Fibroblast of lung (primary cell): ENCODE measurements around the gene RDH5. TPM values are rescaled to one million over a fixed set of nuclear protein-coding genes. Genes with fewer than 3 reads are reported as not detected.
A peak's percentile ranks its signal among the peaks of the same experiment; 100 is the strongest.

Source experiments
- DNase-seq, 2 donors: peaks; one replicate each; pipeline versions ENCODE4 v3.0.0 to v3.0.0-alpha.2; 2010; ENCODE audit warnings: low read depth in 2 of 2
- H2AFZ ChIP-seq: 2 replicates; pipeline ENCODE4 v1.5.1; 2012; ENCODE audit warnings: low read length, control low read depth, inconsistent platforms
- H3K27ac ChIP-seq: 2 replicates; pipeline ENCODE4 v1.5.1; 2011; ENCODE audit warnings: low read length, control low read depth; ENCODE audit not compliant: insufficient read depth
- H3K27me3 ChIP-seq: 2 replicates; pipeline ENCODE4 v1.5.1; 2011; ENCODE audit warnings: mild to moderate bottlenecking, low read length; ENCODE audit not compliant: control insufficient read depth, insufficient read depth
- H3K36me3 ChIP-seq: 2 replicates; pipeline ENCODE4 v1.5.1; 2011; ENCODE audit warnings: low read length; ENCODE audit not compliant: control insufficient read depth, insufficient read depth
- H3K4me1 ChIP-seq: 2 replicates; pipeline ENCODE4 v1.5.1; 2011; ENCODE audit warnings: low read length; ENCODE audit not compliant: control insufficient read depth, insufficient read depth; ENCODE audit errors: extremely low read depth
- H3K4me2 ChIP-seq: 2 replicates; pipeline ENCODE4 v1.5.1; 2011; ENCODE audit warnings: low read length, control low read depth; ENCODE audit not compliant: insufficient read depth; ENCODE audit errors: extremely low read depth
- H3K4me3 ChIP-seq, 4 experiments: fragments of 200-600 bp in 1 of 4; sonication (generic) in 1 of 4; replicated peaks in 1 of 4; 2 replicates each; pipeline ENCODE4 v1.5.1; 2011 to 2016; ENCODE audit warnings: low read length in 4 of 4, low read depth in 3 of 4, mild to moderate bottlenecking in 3 of 4, control low read depth in 2 of 4, inconsistent platforms in 1 of 4, mixed read lengths in 1 of 4; ENCODE audit not compliant: insufficient read depth in 1 of 4; ENCODE audit errors: control extremely low read depth in 1 of 4
- H3K79me2 ChIP-seq: 2 replicates; pipeline ENCODE4 v1.5.1; 2012; ENCODE audit warnings: mild to moderate bottlenecking, low read length, inconsistent platforms; ENCODE audit not compliant: control insufficient read depth, insufficient read depth
- H3K9ac ChIP-seq: 2 replicates; pipeline ENCODE4 v1.5.1; 2011; ENCODE audit warnings: mild to moderate bottlenecking, low read length, control low read depth; ENCODE audit not compliant: insufficient read depth
- H3K9me3 ChIP-seq: 2 replicates; pipeline ENCODE4 v1.5.1; 2012; ENCODE audit warnings: low read depth, low read length; ENCODE audit not compliant: control insufficient read depth, insufficient read depth
- H4K20me1 ChIP-seq: 2 replicates; pipeline ENCODE4 v1.5.1; 2011; ENCODE audit warnings: low read length; ENCODE audit not compliant: control insufficient read depth, insufficient read depth; ENCODE audit errors: extremely low read depth
- EZH2 ChIP-seq: IDR thresholded peaks from 2 replicates; pipeline ENCODE4 v1.5.1; 2012; ENCODE audit warnings: low read length, control low read depth, mild to moderate bottlenecking; ENCODE audit errors: missing control alignments
- polyA plus RNA-seq, 2 donors: library from polyadenylated mRNA; depleted of rRNA in 1 of 2; stranded (reverse) in 1 of 2; unstranded in 1 of 2; fragments of >200 nt; gene quantifications; 2 replicates each; pipeline ENCODE4 v1.2.1, GENCODE V29; 2011 to 2012; ENCODE audit warnings: missing spikeins in 1 of 2
- total RNA-seq: library from RNA; depleted of rRNA; stranded (reverse); fragments of >200 nt; gene quantifications from 2 replicates; pipeline ENCODE4 v1.2.1, GENCODE V29; 2014
- TF ChIP-seq, protein P1 (sequence below), 2 donors: IDR thresholded peaks in 1 of 2; conservative IDR thresholded peaks in 1 of 2; 1 replicate in 1 of 2; 2 replicates in 1 of 2; pipeline ENCODE4 v1.5.1; 2011 to 2012; ENCODE audit warnings: low read length in 2 of 2, control low read depth in 1 of 2, inconsistent platforms in 1 of 2, low read depth in 1 of 2, mild to moderate bottlenecking in 1 of 2

RDH5 gene
- total and polyA plus RNA-seq, 2 donors (not counting 1 experiment from before 2014, with no cell fraction given) = 16.7 to 49.2 TPM

DNA sequence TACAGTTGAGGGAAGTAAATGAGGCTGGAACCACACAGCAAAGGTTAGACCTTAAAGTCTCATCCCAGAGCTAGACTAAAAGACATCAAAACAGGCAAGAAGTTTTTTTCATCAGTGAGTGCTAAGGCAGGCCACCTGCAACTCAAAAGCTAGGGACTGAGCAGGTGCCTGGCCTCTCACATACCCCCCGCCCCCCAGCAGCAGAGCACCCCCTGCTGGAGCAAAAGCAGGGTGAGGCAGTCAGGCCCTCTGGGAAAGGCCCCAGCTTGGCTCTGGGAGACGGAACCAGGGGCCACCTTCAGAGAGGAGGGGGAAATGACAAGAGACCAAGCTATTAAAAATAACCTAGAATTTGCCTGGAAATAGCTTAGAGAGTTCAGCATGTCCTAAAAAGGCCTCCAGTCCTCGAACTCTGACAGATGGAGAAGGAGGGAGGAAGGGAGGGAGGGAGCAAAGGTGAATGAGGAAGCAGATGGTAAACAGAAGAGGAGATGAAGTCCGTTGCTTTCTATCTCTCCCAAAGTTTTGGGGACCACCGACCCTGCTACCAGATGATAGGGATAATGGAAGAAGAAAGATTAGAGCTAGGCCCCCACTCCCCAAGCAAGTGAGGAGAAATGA lies 14.3 kb upstream of the RDH5 start:
- Histone ChIP-seq H4K20me1 (no peaks in the 10 kb centered on the region), H3K27me3 (no peaks in the 10 kb centered on the region), H2AFZ (no peak overlapping the region), H3K36me3 (peaks cover 2% of the 10 kb centered on the region), H3K79me2 (peaks cover 28% of the 10 kb centered on the region), H3K9me3 (no peaks in the 10 kb centered on the region), H3K4me1 (peaks cover 23% of the 10 kb centered on the region), H3K9ac (no peak overlapping the region), H3K4me3 (peak overlapping the region in 3 of 4 experiments; percentile 55 to 70 (median 70)), H3K4me2 (peak overlapping the region; percentile 79), H3K27ac (no peak overlapping the region)
- TF ChIP-seq EZH2 = no peak
- TF ChIP-seq, protein P1, sequence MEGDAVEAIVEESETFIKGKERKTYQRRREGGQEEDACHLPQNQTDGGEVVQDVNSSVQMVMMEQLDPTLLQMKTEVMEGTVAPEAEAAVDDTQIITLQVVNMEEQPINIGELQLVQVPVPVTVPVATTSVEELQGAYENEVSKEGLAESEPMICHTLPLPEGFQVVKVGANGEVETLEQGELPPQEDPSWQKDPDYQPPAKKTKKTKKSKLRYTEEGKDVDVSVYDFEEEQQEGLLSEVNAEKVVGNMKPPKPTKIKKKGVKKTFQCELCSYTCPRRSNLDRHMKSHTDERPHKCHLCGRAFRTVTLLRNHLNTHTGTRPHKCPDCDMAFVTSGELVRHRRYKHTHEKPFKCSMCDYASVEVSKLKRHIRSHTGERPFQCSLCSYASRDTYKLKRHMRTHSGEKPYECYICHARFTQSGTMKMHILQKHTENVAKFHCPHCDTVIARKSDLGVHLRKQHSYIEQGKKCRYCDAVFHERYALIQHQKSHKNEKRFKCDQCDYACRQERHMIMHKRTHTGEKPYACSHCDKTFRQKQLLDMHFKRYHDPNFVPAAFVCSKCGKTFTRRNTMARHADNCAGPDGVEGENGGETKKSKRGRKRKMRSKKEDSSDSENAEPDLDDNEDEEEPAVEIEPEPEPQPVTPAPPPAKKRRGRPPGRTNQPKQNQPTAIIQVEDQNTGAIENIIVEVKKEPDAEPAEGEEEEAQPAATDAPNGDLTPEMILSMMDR (conservative IDR thresholded peaks at IDR 0.05 in 1 of 2, IDR thresholded peaks at IDR 0.05 in 1 of 2; ENCODE audit: low read depth in 1 of 2, low read length in 2 of 2) = peak; percentile 32 to 50
- no peak for DNase-seq

DNA sequence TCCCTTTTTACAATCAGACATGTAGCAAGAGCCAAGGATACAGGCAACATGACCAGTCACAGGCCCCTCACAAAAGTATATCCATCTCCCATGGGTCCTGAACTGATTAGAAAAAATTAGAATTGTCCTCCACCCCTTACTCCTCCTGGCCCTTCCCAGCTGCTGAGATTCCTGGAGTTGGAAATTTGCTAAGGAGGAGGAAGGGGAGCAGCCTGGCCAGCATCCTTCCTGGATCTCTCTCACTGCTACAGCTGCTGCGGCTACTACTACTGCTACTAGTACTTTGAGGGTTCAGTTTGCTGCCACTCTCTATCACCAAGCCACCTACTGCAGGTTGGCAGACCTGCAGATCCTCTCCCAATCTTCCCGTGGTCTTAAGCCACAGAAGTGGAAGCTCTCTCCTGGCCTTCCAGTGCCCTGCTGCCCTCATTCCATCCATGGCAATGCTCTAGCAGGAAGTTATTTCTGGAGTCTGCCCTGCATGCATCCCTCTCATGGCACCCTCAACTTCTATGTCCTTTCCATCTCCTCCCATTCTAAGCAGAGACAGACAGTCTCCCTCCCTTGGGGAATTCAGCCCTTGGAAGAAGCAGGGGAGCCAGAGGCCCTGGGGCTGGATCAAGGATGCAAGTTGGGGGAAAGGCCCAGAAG lies 13.5 kb upstream of the RDH5 start:
- no peak overlapping the region for H3K27ac ChIP-seq
- H3K9me3 ChIP-seq = no peaks in the 10 kb centered on the region
- H3K27me3 ChIP-seq = no peaks in the 10 kb centered on the region
- H2AFZ ChIP-seq = no peak overlapping the region
- peaks cover 28% of the 10 kb centered on the region for H3K79me2 ChIP-seq
- H3K4me2 ChIP-seq = peak overlapping the region; percentile 79
- peak overlapping the region; percentile 55 to 70 (median 65) for H3K4me3 ChIP-seq
- H3K4me1 ChIP-seq = peaks cover 20% of the 10 kb centered on the region
- TF ChIP-seq, protein P1 (conservative IDR thresholded peaks at IDR 0.05 in 1 of 2, IDR thresholded peaks at IDR 0.05 in 1 of 2; ENCODE audit: low read depth in 1 of 2, low read length in 2 of 2) = no peak
- no peak for TF ChIP-seq EZH2
- no peaks in the 10 kb centered on the region for H3K36me3 ChIP-seq
- H3K9ac ChIP-seq = peak overlapping the region; percentile 59
- no peaks in the 10 kb centered on the region for H4K20me1 ChIP-seq
- DNase-seq = no peak

DNA sequence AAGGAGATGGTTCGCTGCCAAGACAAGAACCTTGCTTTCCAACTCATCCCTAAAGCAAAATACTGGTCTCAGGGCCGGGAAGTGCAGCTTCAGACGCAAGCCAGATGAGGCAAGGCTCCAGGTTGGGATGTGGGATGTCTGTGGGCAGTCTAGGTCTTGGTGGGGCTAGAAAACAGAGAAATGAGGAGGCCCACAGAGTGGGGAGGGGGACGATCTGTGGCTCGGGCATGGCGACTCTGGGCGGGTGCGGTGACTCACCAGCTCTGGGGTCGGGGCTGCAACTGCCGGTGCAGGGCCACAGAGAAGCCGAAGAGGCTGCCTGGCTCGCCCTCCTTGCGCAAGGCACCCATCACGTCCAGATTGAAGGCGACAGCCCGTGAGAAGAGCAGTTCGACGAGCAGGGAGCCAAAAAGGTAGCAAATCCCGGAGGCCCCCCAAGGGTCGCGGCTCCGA lies 12.9 kb upstream of the RDH5 start:
- Histone ChIP-seq H3K79me2 (peaks cover 28% of the 10 kb centered on the region), H2AFZ (peak overlapping the region; percentile 52), H3K4me1 (peaks cover 25% of the 10 kb centered on the region), H3K36me3 (no peaks in the 10 kb centered on the region), H3K27me3 (no peaks in the 10 kb centered on the region), H3K9me3 (no peaks in the 10 kb centered on the region), H3K9ac (peak overlapping the region; percentile 59), H4K20me1 (no peaks in the 10 kb centered on the region), H3K4me3 (peak overlapping the region; percentile 55 to 70 (median 65)), H3K27ac (peak overlapping the region; percentile 49), H3K4me2 (peak overlapping the region; percentile 79)
- DNase-seq = no peak
- TF ChIP-seq, protein P1 (conservative IDR thresholded peaks at IDR 0.05 in 1 of 2, IDR thresholded peaks at IDR 0.05 in 1 of 2; ENCODE audit: low read depth in 1 of 2, low read length in 2 of 2) = no peak
- TF ChIP-seq EZH2 = no peak
